DMS 273 (cell line): ENCODE data around the gene LRFN4.

Experiments used
- DNase-seq: peaks from one replicate; lab custom pipeline; 2025; ENCODE audit not compliant: unreplicated experiment; lab: John Stamatoyannopoulos, UW

LRFN4 gene

GRCh38 chr11:66870131-66870530, 13.3 kb downstream of the LRFN4 start:
- DNase-seq: no peak

DNA sequence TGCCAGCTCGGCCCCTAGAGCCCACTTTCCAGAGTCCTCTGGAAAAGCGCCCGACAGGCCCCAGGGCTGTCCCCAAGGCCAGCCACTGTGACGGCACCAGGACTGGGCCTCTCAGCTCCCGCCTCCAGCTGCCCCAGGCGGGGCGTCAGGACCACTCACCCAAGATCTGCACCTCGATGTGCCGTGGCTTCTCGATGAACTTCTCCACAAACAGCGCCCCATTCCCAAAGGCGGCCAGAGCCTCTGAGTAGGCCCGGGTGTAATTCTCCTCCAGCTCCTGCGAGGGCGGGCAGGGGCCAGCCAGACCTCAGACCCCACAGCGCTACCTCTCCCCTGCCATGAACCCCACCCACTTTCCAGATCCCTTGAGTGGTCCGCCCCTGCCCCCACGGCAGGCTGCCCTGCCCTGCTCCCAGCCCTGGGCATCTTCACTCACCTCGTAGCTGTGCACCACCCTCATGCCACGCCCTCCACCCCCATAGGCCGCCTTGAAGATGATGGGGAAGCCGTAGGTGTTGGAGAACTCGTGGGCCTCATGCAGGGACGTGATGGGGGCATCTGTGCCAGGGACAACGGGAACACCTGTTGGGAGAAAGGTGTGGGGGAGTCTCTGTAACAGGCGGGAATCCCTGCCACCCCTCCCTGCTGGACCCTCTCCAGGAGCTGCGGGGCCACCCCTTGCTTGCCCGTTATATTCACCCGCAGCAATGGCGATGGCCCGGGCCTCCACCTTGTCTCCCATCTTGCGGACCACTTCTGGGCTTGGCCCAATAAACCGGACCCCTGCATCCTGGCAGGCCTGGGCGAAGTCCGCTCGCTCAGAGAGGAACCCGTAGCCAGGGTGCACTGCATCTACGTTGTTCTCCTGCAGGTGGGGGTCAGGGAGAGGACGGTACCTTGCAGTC, 14.0 kb downstream of the LRFN4 start:
- no peak for DNase-seq

GRCh38 chr11:66871521-66871901, 14.6 kb downstream of the LRFN4 start:
- no peak for DNase-seq

DNA sequence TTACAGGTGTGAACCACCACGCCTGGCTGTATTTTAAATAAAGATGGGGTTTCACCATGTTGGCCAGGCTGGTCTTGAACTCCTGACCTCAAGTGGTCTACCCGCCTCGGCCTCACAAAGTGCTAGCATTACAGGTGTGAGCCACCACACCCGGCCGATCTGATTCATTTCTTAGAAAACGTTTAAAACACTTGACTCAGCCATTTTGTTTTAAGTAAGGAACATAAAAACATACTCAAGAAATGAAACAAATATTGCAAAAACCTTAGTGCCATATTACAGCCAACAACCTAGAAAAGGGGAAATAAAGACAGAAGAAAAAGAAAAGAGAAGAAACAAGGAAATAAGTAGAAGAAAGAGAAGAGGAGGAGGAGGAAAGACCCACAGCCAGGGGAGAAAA, 17.4 kb downstream of the LRFN4 start:
- DNase-seq: no peak

- DNase-seq: no peak
Measured at GRCh38 chr11:66875378-66875777, 18.5 kb downstream of the LRFN4 start.

- no peak for DNase-seq
Measured at GRCh38 chr11:66877588-66878385, 20.9 kb downstream of the LRFN4 start.

DNA sequence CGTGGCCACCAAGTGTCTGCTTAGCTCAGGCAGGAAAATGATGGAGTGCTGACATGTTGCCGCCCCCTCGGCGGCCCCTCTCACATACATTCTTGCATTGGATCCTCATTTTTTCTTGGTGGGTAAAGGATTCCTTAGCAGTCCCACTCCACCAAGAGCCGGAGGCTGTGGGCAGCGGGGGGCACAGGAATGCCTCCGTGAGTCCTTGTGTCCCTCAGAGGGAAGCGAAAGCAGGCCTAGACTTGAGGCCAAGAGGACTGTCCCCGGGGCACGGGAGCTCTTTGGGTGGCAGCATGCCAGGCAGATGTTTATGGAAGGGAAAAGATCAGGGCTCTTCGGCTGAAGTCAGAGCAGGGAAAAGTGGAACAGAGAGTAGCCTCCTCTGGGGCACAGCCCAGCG, 21.6 kb downstream of the LRFN4 start:
- DNase-seq: no peak

- DNase-seq: no peak
Measured at GRCh38 chr11:66879000-66879399, 22.1 kb downstream of the LRFN4 start.

GRCh38 chr11:66879583-66879982, 22.7 kb downstream of the LRFN4 start:
- DNase-seq: no peak

- no peak for DNase-seq
Measured at GRCh38 chr11:66879999-66880398, 23.1 kb downstream of the LRFN4 start.

DNA sequence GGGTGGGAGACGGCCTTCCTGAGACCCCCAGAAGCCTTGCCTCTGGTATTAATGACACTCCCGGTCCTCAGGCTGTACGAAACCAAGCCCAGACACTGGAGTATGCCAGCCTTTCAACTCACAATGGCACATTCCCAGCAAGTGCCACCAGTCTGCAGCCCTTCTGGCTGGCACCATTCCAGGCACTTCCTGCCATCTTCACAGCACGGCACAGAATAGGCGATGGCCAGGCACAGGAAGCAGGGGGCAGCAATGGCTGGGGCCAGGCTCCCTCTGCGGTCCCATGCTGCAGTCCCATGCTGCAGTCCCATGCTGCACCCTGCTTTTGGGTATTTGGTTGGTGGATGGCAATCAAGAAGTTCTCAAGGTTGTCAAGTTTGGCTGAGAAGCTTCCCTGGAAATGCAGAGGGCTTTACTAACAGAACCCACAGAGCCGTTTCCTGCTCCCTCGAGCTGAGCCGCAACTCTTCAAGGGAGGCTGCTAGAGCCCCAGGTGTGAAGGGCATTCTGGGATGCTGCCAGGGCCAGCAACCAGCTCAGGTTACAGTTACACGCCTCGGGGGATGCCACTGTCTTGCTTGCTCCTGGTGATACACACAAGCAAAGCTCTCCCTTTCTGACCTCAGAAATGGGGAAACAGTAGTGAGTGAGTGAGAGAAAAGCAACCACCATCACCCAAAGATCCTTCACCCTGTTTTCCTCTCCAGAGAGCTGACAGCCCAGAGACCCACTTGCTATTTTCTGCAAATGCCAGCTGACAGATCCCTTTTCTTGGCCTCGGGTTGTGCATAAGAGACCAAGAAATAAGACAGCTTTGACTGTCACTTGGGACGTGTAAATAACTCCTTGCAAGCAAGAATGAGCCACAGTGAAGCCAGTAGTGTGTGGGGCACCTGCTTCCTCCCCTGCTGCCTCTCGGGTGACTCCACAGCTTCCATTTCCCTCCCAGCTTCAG, 23.9 kb downstream of the LRFN4 start:
- DNase-seq: peak; percentile 46

- DNase-seq: peak; percentile 21
Measured at GRCh38 chr11:66881451-66881835, 24.6 kb downstream of the LRFN4 start.

DNA sequence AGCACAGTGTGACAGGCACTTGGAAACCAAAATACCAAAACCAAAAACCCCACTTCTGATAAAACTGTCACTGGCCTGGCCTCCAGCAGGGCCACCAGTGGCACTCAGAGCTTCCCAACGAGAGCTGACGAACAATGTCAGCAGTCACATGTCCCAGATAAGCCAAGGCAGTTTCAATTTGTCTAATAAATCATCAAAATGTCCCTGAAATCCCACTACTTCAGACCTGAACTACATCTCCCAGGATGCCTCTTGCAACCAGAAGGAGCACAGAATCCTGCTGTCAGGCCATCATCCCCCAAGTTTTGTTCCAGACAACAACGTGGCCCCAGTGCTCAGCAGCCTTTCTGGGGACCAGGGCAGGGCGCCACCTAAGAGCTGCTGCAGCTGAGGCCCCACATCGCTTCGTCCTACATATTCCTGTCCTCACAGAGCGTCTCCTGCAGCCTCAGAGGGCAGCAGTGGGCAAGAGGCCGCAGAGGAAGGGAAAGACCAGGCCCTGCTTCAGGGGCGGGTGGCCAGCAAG, 25.1 kb downstream of the LRFN4 start:
- DNase-seq: peak; percentile 39

DNA sequence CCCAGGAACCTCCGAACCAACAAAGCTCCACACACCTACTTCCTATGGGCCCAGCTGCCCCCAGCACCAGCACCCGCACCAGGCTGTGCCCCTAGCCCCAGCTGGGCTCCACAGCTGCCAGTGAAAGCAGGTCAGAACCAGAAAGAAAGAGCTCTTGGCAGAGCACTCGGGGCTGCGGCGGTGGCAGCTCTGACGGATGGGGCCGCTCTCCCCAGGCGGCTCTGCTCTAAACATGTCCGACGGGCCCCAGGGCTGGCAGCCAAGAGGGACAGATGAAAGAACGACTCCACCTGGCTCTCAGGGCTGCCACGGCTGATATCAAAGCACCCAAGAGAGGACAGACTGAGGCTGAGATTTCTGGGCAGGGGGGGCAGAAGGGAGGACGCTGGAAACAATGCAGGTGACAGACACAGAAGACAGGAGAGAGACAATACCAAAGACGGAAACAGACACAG, 25.7 kb downstream of the LRFN4 start:
- DNase-seq: peak; percentile 85

DNA sequence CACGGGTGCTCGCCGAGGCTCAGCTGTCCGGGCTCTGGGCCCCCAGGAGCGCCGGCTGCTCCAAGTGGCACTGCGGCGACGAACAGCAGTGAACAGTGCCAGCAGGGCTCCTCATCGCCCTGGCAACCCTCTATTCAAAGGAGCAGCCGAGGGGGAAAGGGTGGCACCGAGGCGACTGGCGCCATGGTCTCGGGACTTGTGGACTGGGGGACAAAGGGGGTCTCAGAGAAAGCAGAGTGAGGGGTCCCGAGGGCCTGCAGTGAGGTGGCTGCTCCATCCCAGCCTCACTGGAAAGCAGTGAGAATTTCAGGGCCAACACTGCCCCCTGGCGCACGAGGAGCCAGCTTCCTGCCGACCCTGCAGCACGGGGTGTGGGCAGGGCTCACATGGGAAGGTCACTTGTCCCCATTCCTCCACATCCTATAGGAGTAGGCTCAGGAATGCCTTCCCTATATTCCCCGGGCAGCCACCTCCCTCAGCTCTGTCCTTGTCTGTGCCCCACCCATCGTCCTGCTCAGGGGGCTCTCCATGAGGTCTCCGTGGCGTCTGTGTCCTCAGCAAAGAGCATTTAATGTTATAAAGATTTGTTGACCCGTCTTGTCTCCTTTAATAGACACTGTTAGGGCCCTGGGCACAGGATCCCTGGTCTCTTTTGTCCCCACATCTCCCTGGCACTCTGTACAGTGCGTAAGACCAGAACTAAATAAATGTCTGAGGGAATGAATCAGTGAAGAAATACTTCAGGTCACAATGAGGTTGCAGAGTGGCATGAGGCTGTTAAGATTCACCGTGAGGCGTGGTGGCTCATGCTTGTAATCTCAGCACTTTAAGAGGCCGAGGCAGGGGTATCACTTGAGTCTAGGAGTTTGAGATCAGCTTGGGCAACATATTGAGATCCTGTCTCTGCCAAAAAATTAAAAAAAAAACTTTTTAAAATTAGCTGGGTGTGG, 26.4 kb downstream of the LRFN4 start:
- peak; percentile 86 for DNase-seq

GRCh38 chr11:66884443-66884842, 27.6 kb downstream of the LRFN4 start:
- no peak for DNase-seq

GRCh38 chr11:66885469-66885868, 28.6 kb downstream of the LRFN4 start:
- no peak for DNase-seq

DNA sequence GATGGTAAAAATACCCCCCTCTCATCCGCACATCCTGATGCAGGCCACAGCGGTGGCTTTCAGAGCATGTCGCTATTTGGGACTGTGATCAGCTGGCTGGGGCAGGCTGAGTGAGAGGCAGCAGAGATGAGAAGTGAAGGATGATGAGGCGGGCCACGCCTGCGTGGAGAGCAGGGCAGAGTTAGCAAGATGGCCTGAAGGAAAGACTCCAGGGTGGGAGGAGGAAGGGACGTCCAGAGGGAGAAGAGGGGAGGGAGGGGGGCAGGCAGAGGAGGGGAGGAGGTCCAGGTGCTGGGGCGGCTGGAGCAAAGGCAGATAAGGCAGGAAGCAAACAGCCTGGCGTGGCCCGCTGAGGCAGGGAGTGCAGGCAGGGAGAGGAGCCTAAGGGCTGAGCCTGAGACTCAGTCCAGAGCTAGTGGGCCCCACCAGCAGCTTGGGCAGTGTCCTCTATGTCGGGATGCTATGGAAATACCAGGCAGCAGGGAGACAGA, 29.1 kb downstream of the LRFN4 start:
- no peak for DNase-seq

DNA sequence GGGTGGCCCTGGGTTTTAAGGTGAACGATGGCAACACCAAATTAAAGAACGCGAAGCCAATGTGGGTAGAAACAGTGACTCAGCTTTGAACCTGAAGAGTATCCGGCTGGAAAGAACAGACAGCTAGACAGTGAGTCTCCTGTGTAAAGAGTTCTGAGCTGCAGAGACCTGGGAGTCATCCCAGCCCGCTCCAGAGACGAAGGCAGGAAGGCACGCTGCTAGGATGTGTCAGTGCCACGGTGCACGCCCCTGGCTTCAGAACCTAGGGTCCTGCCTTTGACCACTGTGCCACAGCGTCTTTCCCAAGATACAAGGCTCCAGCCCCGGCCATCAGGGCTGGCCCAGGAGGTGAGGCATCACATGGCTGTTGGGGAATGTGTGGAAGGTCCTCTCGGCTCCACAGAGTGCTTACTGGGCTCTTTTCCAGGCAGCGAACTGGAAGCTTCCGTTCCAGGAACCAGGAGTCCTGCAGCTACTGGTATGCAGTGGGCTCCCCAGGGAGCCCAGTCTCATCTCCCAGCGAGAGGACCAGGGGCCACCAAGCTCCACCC, 29.9 kb downstream of the LRFN4 start:
- DNase-seq: no peak
